ENCODE data around the gene RPS6KA3. TPM values are rescaled to one million over a fixed set of nuclear protein-coding genes. Genes with fewer than 3 reads are reported as not detected.

The RPS6KA3 gene
- total and polyA plus RNA-seq, 2 donors (not counting 1 experiment from before 2014, with no cell fraction given), result 17.0 to 63.0 TPM

DNA sequence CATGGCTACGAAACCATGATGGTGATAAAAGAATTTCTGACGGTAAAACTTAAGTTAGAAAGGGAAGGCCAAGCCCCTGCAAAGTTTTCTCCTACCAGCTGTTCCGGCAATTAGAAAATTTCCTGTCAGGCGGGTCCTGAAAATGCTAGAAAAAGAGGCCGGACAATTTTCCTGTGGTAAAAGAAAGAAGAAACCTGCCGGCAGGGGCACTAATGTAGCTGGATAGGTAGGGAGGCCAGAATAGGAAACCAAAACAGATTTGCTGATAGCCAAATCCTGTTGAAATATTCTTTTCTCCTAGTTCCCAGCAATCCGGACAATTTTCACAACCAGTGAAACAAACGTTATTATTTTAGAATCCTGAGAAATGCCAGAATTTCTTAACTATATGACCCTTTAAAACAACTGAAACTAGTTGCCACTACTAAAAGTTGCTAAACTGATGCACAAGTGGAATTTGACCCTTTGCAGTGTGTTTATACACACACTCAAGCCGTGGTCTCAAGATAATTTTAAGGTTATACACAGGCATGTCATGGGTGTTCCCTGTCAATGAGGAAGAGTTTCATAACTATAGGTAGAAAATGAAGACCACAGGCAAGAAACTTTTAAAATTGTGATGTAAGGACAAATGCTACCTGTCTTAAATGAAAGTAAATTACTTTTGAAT, 47.7 kb downstream of the RPS6KA3 start:
- Histone ChIP-seq H3K9ac (ENCODE audit: low read length) (no peak overlapping the region), H3K79me2 (ENCODE audit: control insufficient read depth, insufficient read depth, low read length) (peaks cover 19% of the 10 kb centered on the region), H3K4me2 (replicated peaks; ENCODE audit: low read depth, low read length, poor library complexity, severe bottlenecking) (no peak overlapping the region), H2AFZ (ENCODE audit: insufficient read depth, low read depth, low read length, poor library complexity, severe bottlenecking) (no peak overlapping the region), H4K20me1 (ENCODE audit: control insufficient read depth, insufficient read depth, low read length, poor library complexity, severe bottlenecking) (no peaks in the 10 kb centered on the region), H3K36me3 (replicated peaks in 1 of 2; ENCODE audit: control extremely low read depth in 1 of 2, control insufficient read depth in 1 of 2, extremely low read depth in 1 of 2, insufficient read depth in 2 of 2, low read length in 1 of 2) (peaks cover 0 to 7% of the 10 kb centered on the region in 2 experiments), H3K9me3 (ENCODE audit: control extremely low read depth in 1 of 3, control insufficient read depth in 2 of 3, insufficient read depth in 1 of 3, low read length in 2 of 3) (no peaks in the 10 kb centered on the region), H3K4me1 (ENCODE audit: control insufficient read depth in 2 of 2, insufficient read depth in 2 of 2, low read length in 2 of 2) (no peaks in the 10 kb centered on the region), H3K27me3 (replicated peaks in 1 of 4; ENCODE audit: control extremely low read depth in 1 of 4, control insufficient read depth in 3 of 4, insufficient read depth in 4 of 4, low read length in 3 of 4) (no peaks in the 10 kb centered on the region), H3K4me3 (ENCODE audit: control extremely low read depth in 1 of 5, extremely low read depth in 1 of 5, insufficient read depth in 1 of 5, low read depth in 2 of 5, low read length in 4 of 5) (no peak overlapping the region), H3K27ac (ENCODE audit: low read length in 2 of 2) (no peak overlapping the region)
- DNase-seq (peak; percentile 6), ATAC-seq (ENCODE audit: low read depth) (no peak)
- H3K4me3 Mint-ChIP-seq, result no peak overlapping the region
- WGBS (ENCODE audit: insufficient coverage), result 20% methylated on average over 1 of the region's 9 CpGs
- TF ChIP-seq EZH2 (IDR thresholded peaks at IDR 0.05; ENCODE audit: borderline replicate concordance, insufficient read depth, low read depth, low read length, poor library complexity, severe bottlenecking), result no peak
- TF ChIP-seq, protein P1, sequence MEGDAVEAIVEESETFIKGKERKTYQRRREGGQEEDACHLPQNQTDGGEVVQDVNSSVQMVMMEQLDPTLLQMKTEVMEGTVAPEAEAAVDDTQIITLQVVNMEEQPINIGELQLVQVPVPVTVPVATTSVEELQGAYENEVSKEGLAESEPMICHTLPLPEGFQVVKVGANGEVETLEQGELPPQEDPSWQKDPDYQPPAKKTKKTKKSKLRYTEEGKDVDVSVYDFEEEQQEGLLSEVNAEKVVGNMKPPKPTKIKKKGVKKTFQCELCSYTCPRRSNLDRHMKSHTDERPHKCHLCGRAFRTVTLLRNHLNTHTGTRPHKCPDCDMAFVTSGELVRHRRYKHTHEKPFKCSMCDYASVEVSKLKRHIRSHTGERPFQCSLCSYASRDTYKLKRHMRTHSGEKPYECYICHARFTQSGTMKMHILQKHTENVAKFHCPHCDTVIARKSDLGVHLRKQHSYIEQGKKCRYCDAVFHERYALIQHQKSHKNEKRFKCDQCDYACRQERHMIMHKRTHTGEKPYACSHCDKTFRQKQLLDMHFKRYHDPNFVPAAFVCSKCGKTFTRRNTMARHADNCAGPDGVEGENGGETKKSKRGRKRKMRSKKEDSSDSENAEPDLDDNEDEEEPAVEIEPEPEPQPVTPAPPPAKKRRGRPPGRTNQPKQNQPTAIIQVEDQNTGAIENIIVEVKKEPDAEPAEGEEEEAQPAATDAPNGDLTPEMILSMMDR (IDR thresholded peaks at IDR 0.05), result no peak
- POLR2A ChIA-PET, result no interaction called here
- H3K4me1 Mint-ChIP-seq, result peaks cover 27% of the 10 kb centered on the region
- CTCF ChIA-PET, result no interaction called here
- no peak overlapping the region for H3K27ac Mint-ChIP-seq
- intact Hi-C loops (cut with micrococcal nuclease), result no loop called here
- no peaks in the 10 kb centered on the region for H3K9me3 Mint-ChIP-seq (ENCODE audit: insufficient read depth)
- no peaks in the 10 kb centered on the region for H3K27me3 Mint-ChIP-seq

- Mint-ChIP-seq H3K27ac (no peak overlapping the region), H3K4me1 (peaks cover 28% of the 10 kb centered on the region), H3K27me3 (no peaks in the 10 kb centered on the region), H3K4me3 (no peak overlapping the region), H3K9me3 (ENCODE audit: insufficient read depth) (no peaks in the 10 kb centered on the region)
- H3K9ac ChIP-seq (ENCODE audit: low read length), result no peak overlapping the region
- no peaks in the 10 kb centered on the region for H3K4me1 ChIP-seq (ENCODE audit: control insufficient read depth in 2 of 2, insufficient read depth in 2 of 2, low read length in 2 of 2)
- H4K20me1 ChIP-seq (ENCODE audit: control insufficient read depth, insufficient read depth, low read length, poor library complexity, severe bottlenecking), result no peaks in the 10 kb centered on the region
- H3K9me3 ChIP-seq (ENCODE audit: control extremely low read depth in 1 of 3, control insufficient read depth in 2 of 3, insufficient read depth in 1 of 3, low read length in 2 of 3), result no peaks in the 10 kb centered on the region
- peaks cover 13% of the 10 kb centered on the region for H3K79me2 ChIP-seq (ENCODE audit: control insufficient read depth, insufficient read depth, low read length)
- WGBS (ENCODE audit: insufficient coverage), result no CpG with 5 or more reads among the region's 2 CpGs
- ChIA-PET POLR2A (no interaction called here), CTCF (interaction anchor here (0.8 kb wide), 1 partner anchor 42 kb away, joined by 3 read pairs; no protein-coding TSS in a partner anchor)
- no peak overlapping the region for H2AFZ ChIP-seq (ENCODE audit: insufficient read depth, low read depth, low read length, poor library complexity, severe bottlenecking)
- ATAC-seq (ENCODE audit: low read depth), result no peak
- H3K4me3 ChIP-seq (ENCODE audit: control extremely low read depth in 1 of 5, extremely low read depth in 1 of 5, insufficient read depth in 1 of 5, low read depth in 2 of 5, low read length in 4 of 5), result no peak overlapping the region
- TF ChIP-seq, protein P1 (IDR thresholded peaks at IDR 0.05), result no peak
- TF ChIP-seq EZH2 (IDR thresholded peaks at IDR 0.05; ENCODE audit: borderline replicate concordance, insufficient read depth, low read depth, low read length, poor library complexity, severe bottlenecking), result no peak
- no peak for DNase-seq
- H3K36me3 ChIP-seq (replicated peaks in 1 of 2; ENCODE audit: control extremely low read depth in 1 of 2, control insufficient read depth in 1 of 2, extremely low read depth in 1 of 2, insufficient read depth in 2 of 2, low read length in 1 of 2), result peaks cover 0 to 7% of the 10 kb centered on the region in 2 experiments
- H3K27me3 ChIP-seq (replicated peaks in 1 of 4; ENCODE audit: control extremely low read depth in 1 of 4, control insufficient read depth in 3 of 4, insufficient read depth in 4 of 4, low read length in 3 of 4), result no peaks in the 10 kb centered on the region
- intact Hi-C loops (cut with micrococcal nuclease), result no loop called here
- no peak overlapping the region for H3K27ac ChIP-seq (ENCODE audit: low read length in 2 of 2)
- no peak overlapping the region for H3K4me2 ChIP-seq (replicated peaks; ENCODE audit: low read depth, low read length, poor library complexity, severe bottlenecking)
Measured at GRCh38 chrX:20217906-20218305, 48.8 kb downstream of the RPS6KA3 start.
